Esophagus squamous epithelium (tissue), 4 donors: ENCODE results near the gene COL4A1.

Experiments used
- CTCF ChIP-seq, 6 experiments: fragments of 450-650 bp in 4 of 6; fragments of 200-600 bp in 2 of 6; sonication (generic) in 2 of 6; IDR thresholded peaks; one replicate each; pipeline ENCODE4 v1.5.1; 2016 to 2019; ENCODE audit warnings: antibody characterized with exemption in 6 of 6, mild to moderate bottlenecking in 4 of 6, moderate library complexity in 4 of 6
- POLR2A ChIP-seq, 4 donors: fragments of 450-650 bp; IDR thresholded peaks; one replicate each; pipeline ENCODE4 v1.6.1; 2017; ENCODE audit warnings: antibody characterized with exemption in 4 of 4, mild to moderate bottlenecking in 4 of 4, moderate library complexity in 3 of 4

DNA sequence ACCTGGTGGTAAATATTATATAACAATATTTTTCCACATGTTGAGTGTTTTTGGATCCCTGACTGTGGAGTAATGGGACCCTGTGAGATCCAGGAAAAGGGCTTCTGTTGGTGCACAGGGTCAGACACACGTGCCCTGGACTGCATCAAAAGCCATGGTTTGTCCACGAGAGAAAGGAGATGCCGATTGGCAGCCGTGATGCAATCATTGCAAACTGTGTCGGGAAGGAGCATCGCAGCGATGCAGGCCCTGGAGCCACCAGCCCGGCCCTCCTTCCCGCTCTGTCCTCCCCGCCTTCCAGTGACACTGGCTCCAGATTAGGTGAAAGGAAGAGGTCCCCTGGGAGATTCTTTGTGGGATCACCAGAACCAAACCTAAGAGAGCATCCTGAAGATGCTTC, 9.2 kb upstream of the COL4A1 start:
- TF ChIP-seq POLR2A (IDR thresholded peaks at IDR 0.05), result no peak
- TF ChIP-seq CTCF (IDR thresholded peaks at IDR 0.05), result no peak
